H1 (cell line): ENCODE results near the gene TP53I11. TPM values are rescaled to one million over a fixed set of nuclear protein-coding genes. Genes with fewer than 3 reads are reported as not detected.
A peak's percentile ranks its signal among the peaks of the same experiment; 100 is the strongest.

Source experiments
- CTCF ChIA-PET: fragments of 300-600 bp; sonication (Branson Sonifier 250); formaldehyde crosslinking; loops from one replicate; lab custom pipeline; 2021; ENCODE audit not compliant: partially characterized antibody; lab: Charles Lee
- POLR2A ChIA-PET: fragments of 300-600 bp; sonication (Branson Sonifier 250); formaldehyde crosslinking; loops from one replicate; lab custom pipeline; 2021; ENCODE audit warnings: inconsistent platforms; ENCODE audit not compliant: partially characterized antibody; lab: Charles Lee
- DNase-seq, 2 experiments: peaks; one replicate each; pipeline versions ENCODE4 v3.0.0 to v3.0.0-alpha.2; 2010 to 2022; ENCODE audit warnings: low spot score in 2 of 2, low read depth in 1 of 2, mixed read lengths in 1 of 2
- FAIRE-seq: peaks from 2 replicates; lab custom pipeline; 2011; peaks lifted over from hg19 to GRCh38; lab: Jason Lieb, UNC
- H2AFZ ChIP-seq: 2 replicates; pipeline ENCODE4 v1.8.1; 2012; ENCODE audit warnings: low read length, inconsistent platforms
- H2AK5ac ChIP-seq: 2 replicates; pipeline ENCODE4 v1.6.1; 2013; ENCODE audit warnings: low read depth, low read length
- H2BK120ac ChIP-seq: replicated peaks from 2 replicates; pipeline ENCODE3; 2013; ENCODE audit warnings: low read depth, low read length, inconsistent platforms
- H2BK12ac ChIP-seq: 2 replicates; pipeline ENCODE4 v1.6.1; 2013; ENCODE audit warnings: low read depth, low read length
- H2BK15ac ChIP-seq: 2 replicates; pipeline ENCODE4 v1.6.1; 2013; ENCODE audit warnings: low read length
- H2BK20ac ChIP-seq: 2 replicates; pipeline ENCODE4 v1.6.1; 2013; ENCODE audit warnings: low read length
- H2BK5ac ChIP-seq: 2 replicates; pipeline ENCODE4 v1.6.1; 2013; ENCODE audit warnings: low read depth, low read length
- H3K14ac ChIP-seq: 2 replicates; pipeline ENCODE4 v1.6.1; 2013; ENCODE audit warnings: inconsistent platforms; ENCODE audit not compliant: insufficient read length
- H3K18ac ChIP-seq: 2 replicates; pipeline ENCODE4 v1.6.1; 2013; ENCODE audit warnings: low read length; ENCODE audit errors: extremely low read depth
- H3K23ac ChIP-seq: 2 replicates; pipeline ENCODE4 v1.6.1; 2013; ENCODE audit warnings: inconsistent platforms; ENCODE audit not compliant: insufficient read length
- H3K23me2 ChIP-seq: 2 replicates; pipeline ENCODE4 v1.6.1; 2013; ENCODE audit warnings: low read depth, low read length
- H3K27ac ChIP-seq: 2 replicates; pipeline ENCODE4 v1.6.1; 2011; ENCODE audit warnings: low read depth, low read length, inconsistent platforms
- H3K27me3 ChIP-seq, 4 experiments: replicated peaks in 1 of 4; 1 replicate in 1 of 4; 2 replicates in 3 of 4; pipeline versions ENCODE4 v1.6.1 to v1.8.1; 2011 to 2013; ENCODE audit warnings: low read length in 3 of 4, mild to moderate bottlenecking in 3 of 4, inconsistent platforms in 2 of 4, mixed read lengths in 2 of 4, moderate library complexity in 1 of 4; ENCODE audit not compliant: control insufficient read depth in 3 of 4, insufficient read depth in 3 of 4; ENCODE audit errors: extremely low read depth in 1 of 4
- H3K36me3 ChIP-seq, 4 experiments: 2 replicates each; pipeline versions ENCODE4 v1.6.1 to v1.8.1; 2011 to 2013; ENCODE audit warnings: mild to moderate bottlenecking in 4 of 4, low read length in 3 of 4, moderate library complexity in 2 of 4, control low read depth in 1 of 4, inconsistent platforms in 1 of 4; ENCODE audit not compliant: insufficient read depth in 4 of 4, control insufficient read depth in 2 of 4
- H3K4ac ChIP-seq: replicated peaks from 2 replicates; pipeline ENCODE3; 2013; ENCODE audit warnings: low read length, low read depth, mixed read lengths, inconsistent platforms; ENCODE audit not compliant: insufficient read length
- H3K4me1 ChIP-seq, 4 experiments: replicated peaks in 1 of 4; 1 replicate in 1 of 4; 2 replicates in 3 of 4; pipeline versions ENCODE4 v1.6.1 to v1.8.1; 2011 to 2013; ENCODE audit warnings: low read length in 3 of 4, inconsistent platforms in 2 of 4, mixed read lengths in 1 of 4; ENCODE audit not compliant: insufficient read depth in 4 of 4, control insufficient read depth in 3 of 4
- H3K4me2 ChIP-seq, 2 experiments: 2 replicates each; pipeline versions ENCODE4 v1.6.1 to v1.8.1; 2011 to 2013; ENCODE audit warnings: low read depth in 2 of 2, low read length in 2 of 2, control low read depth in 1 of 2, inconsistent platforms in 1 of 2, mild to moderate bottlenecking in 1 of 2; ENCODE audit not compliant: insufficient read depth in 1 of 2
- H3K4me3 ChIP-seq, 4 experiments: fragments of 200-600, 300-600 bp in 1 of 4; sonication (generic), shearing (Covaris generic), sonication (Bioruptor Twin) in 1 of 4; 2 replicates each; pipeline versions ENCODE4 v1.5.1 to v1.8.1; 2011 to 2016; ENCODE audit warnings: low read length in 4 of 4, low read depth in 3 of 4, control low read depth in 2 of 4, inconsistent platforms in 2 of 4, mild to moderate bottlenecking in 2 of 4, mixed read lengths in 1 of 4, moderate library complexity in 1 of 4; ENCODE audit not compliant: insufficient read depth in 2 of 4; ENCODE audit errors: extremely low read depth in 1 of 4
- H3K56ac ChIP-seq: replicated peaks from 2 replicates; pipeline ENCODE3; 2013; ENCODE audit warnings: low read depth, mild to moderate bottlenecking, mixed read lengths, low read length, inconsistent platforms; ENCODE audit not compliant: insufficient read length
- H3K79me1 ChIP-seq: 2 replicates; pipeline ENCODE4 v1.6.1; 2013; ENCODE audit warnings: low read depth, low read length, control low read depth
- H3K79me2 ChIP-seq, 2 experiments: 2 replicates each; pipeline versions ENCODE4 v1.6.1 to v1.8.1; 2012 to 2013; ENCODE audit warnings: low read length in 2 of 2, mild to moderate bottlenecking in 2 of 2, inconsistent platforms in 1 of 2; ENCODE audit not compliant: insufficient read depth in 2 of 2, control insufficient read depth in 1 of 2
- H3K9ac ChIP-seq, 4 experiments: replicated peaks in 1 of 4; 1 replicate in 1 of 4; 2 replicates in 3 of 4; pipeline versions ENCODE4 v1.6.1 to v1.8.1; 2011 to 2013; ENCODE audit warnings: low read depth in 3 of 4, low read length in 3 of 4, control low read depth in 2 of 4, mild to moderate bottlenecking in 2 of 4, moderate library complexity in 2 of 4, inconsistent platforms in 1 of 4; ENCODE audit errors: extremely low read depth in 1 of 4
- H3K9me3 ChIP-seq, 2 experiments: 2 replicates each; pipeline versions ENCODE4 v1.6.1 to v1.8.1; 2012 to 2013; ENCODE audit warnings: mild to moderate bottlenecking in 2 of 2, moderate library complexity in 2 of 2, control low read depth in 1 of 2, inconsistent platforms in 1 of 2, low read depth in 1 of 2, low read length in 1 of 2, mixed read lengths in 1 of 2; ENCODE audit not compliant: insufficient read depth in 2 of 2
- H4K20me1 ChIP-seq, 2 experiments: replicated peaks in 1 of 2; 2 replicates each; pipeline versions ENCODE3 to v1.8.1; 2011 to 2013; ENCODE audit warnings: inconsistent platforms in 2 of 2, low read length in 2 of 2, mild to moderate bottlenecking in 1 of 2; ENCODE audit not compliant: insufficient read depth in 2 of 2, control insufficient read depth in 1 of 2
- H4K5ac ChIP-seq: 2 replicates; pipeline ENCODE4 v1.6.1; 2013; ENCODE audit warnings: low read length, low read depth, mixed read lengths, inconsistent platforms; ENCODE audit not compliant: insufficient read length
- H4K8ac ChIP-seq: 2 replicates; pipeline ENCODE4 v1.8.0; 2013; ENCODE audit warnings: mild to moderate bottlenecking, moderate library complexity, low read length, inconsistent platforms; ENCODE audit not compliant: insufficient read depth; ENCODE audit errors: extremely low read depth
- H4K91ac ChIP-seq: replicated peaks from 2 replicates; pipeline ENCODE3; 2013; ENCODE audit warnings: low read length, mixed read lengths, inconsistent platforms; ENCODE audit not compliant: insufficient read length
- CBX8 ChIP-seq: fragments of 300-800, 300-1000 bp; sonication (generic); IDR thresholded peaks from 2 replicates; pipeline ENCODE4 v1.7.1; 2016; ENCODE audit warnings: low read depth, low read length, borderline replicate concordance
- CTBP2 ChIP-seq: IDR thresholded peaks from 2 replicates; pipeline ENCODE4 v1.7.0; 2011; ENCODE audit warnings: borderline replicate concordance, mild to moderate bottlenecking, moderate library complexity, mixed read lengths, low read length; ENCODE audit not compliant: insufficient read depth, insufficient read length
- EGR1 ChIP-seq: IDR thresholded peaks from 2 replicates; pipeline ENCODE4 v1.6.1; 2011; ENCODE audit warnings: low read depth, low read length, borderline replicate concordance
- EP300 ChIP-seq, 2 experiments: IDR thresholded peaks; 1 replicate in 1 of 2; 2 replicates in 1 of 2; pipeline ENCODE4 v1.6.1; 2011 to 2012; ENCODE audit warnings: low read depth in 2 of 2, low read length in 2 of 2, mild to moderate bottlenecking in 2 of 2, borderline replicate concordance in 1 of 2, inconsistent platforms in 1 of 2, moderate library complexity in 1 of 2
- EZH2 ChIP-seq: fragments of 200-600 bp; sonication (generic); IDR thresholded peaks from 2 replicates; pipeline ENCODE4 v1.7.1; 2012; ENCODE audit warnings: low read depth, mild to moderate bottlenecking, moderate library complexity, low read length, inconsistent platforms; ENCODE audit not compliant: severe bottlenecking
- GTF2F1 ChIP-seq: IDR thresholded peaks from 2 replicates; pipeline ENCODE4 v1.6.1; 2012; ENCODE audit warnings: low read depth, low read length, improper control_type of control experiment, borderline replicate concordance
- MAFK ChIP-seq: IDR thresholded peaks from 2 replicates; pipeline ENCODE4 v1.6.1; 2012; ENCODE audit warnings: low read depth, mild to moderate bottlenecking, improper control_type of control experiment, low read length
- SP1 ChIP-seq: IDR thresholded peaks from 2 replicates; pipeline ENCODE4 v1.6.1; 2011; ENCODE audit warnings: low read depth, low read length
- SP2 ChIP-seq: IDR thresholded peaks from 2 replicates; pipeline ENCODE4 v1.6.1; 2012; ENCODE audit warnings: mild to moderate bottlenecking, low read length, inconsistent platforms
- TCF12 ChIP-seq: IDR thresholded peaks from 2 replicates; pipeline ENCODE4 v1.6.1; 2011; ENCODE audit warnings: low read depth, mild to moderate bottlenecking, low read length
- TEAD4 ChIP-seq: IDR thresholded peaks from 2 replicates; pipeline ENCODE4 v1.6.1; 2012; ENCODE audit warnings: low read depth, low read length, inconsistent platforms, mixed read lengths
- WGBS, 2 experiments: shearing (Covaris generic) in 1 of 2; methylation state at CpG; one replicate each; pipeline versions ENCODE4 v1.1.6 to v1.1.7; 2013 to 2015; ENCODE audit warnings: low lambda C conversion rate in 2 of 2, mixed read lengths in 2 of 2, inconsistent platforms in 1 of 2, low coverage in 1 of 2, missing lambda C conversion rate in 1 of 2; ENCODE audit not compliant: insufficient replicate concordance in 2 of 2, insufficient coverage in 1 of 2, insufficient read length in 1 of 2; ENCODE audit errors: extremely low coverage in 1 of 2, missing lambda C conversion rate in 1 of 2; 5-methylcytosine and 5-hydroxymethylcytosine counted together
- polyA plus RNA-seq, 7 experiments: library from polyadenylated mRNA; depleted of rRNA in 3 of 7; stranded (reverse) in 5 of 7; unstranded in 2 of 7; fragments of >200 nt in 5 of 7; fragments of 200-250 nt in 2 of 7; gene quantifications; 1 replicate in 5 of 7; 2 replicates in 1 of 7; 4 replicates in 1 of 7; pipeline versions ENCODE4 v1.2.1 to v1.2.3, GENCODE V29; 2011 to 2013; ENCODE audit warnings: missing spikeins in 2 of 7, mixed read lengths in 2 of 7
- total RNA-seq: library from RNA; stranded (reverse); fragmentation: NEBNext Ultra II Directional; extraction: Animal tissue kit (Norgen Biotek cat#: 25700); gene quantifications from 2 replicates; pipeline ENCODE4 v1.2.1, GENCODE V29; 2021
- TF ChIP-seq, protein P1 (sequence below): IDR thresholded peaks from 2 replicates; pipeline ENCODE4 v1.6.1; 2012; ENCODE audit warnings: inconsistent platforms

TP53I11 gene
- total and polyA plus RNA-seq, 2 of the 8 experiments (the other 6 are each of a cell fraction or from before 2014, with no cell fraction given): 34.0 to 46.3 TPM

GRCh38 chr11:44901786-44902185 lies 48.9 kb downstream of the TP53I11 start:
- H4K8ac ChIP-seq: no peak overlapping the region
- POLR2A ChIA-PET: no interaction called here
- TF ChIP-seq, protein P1, sequence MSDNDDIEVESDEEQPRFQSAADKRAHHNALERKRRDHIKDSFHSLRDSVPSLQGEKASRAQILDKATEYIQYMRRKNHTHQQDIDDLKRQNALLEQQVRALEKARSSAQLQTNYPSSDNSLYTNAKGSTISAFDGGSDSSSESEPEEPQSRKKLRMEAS: no peak
- TF ChIP-seq TCF12 (no peak), CBX8 (no peak), EP300 (IDR thresholded peaks at IDR 0.05; ENCODE audit: borderline replicate concordance in 1 of 2, low read depth in 2 of 2, low read length in 2 of 2) (no peak), GTF2F1 (no peak), EGR1 (no peak), MAFK (no peak), EZH2 (no peak), SP2 (no peak), TEAD4 (no peak), CTBP2 (no peak), SP1 (no peak)
- TF ChIP-seq, all 59 proteins: peak for 0
- H3K4ac ChIP-seq: no peak overlapping the region
- no peak overlapping the region for H4K5ac ChIP-seq
- FAIRE-seq: no peak
- H3K23ac ChIP-seq: no peak overlapping the region
- no peak overlapping the region for H3K56ac ChIP-seq
- peaks cover 2 to 14% (median 7%) of the 10 kb centered on the region in 4 experiments for H3K4me1 ChIP-seq
- H2BK120ac ChIP-seq: no peak overlapping the region
- H2AFZ ChIP-seq: no peak overlapping the region
- H2BK12ac ChIP-seq: 0 out of 2 replicates have a peak overlapping the region, but pooled peaks have one; percentile 11
- no peaks in the 10 kb centered on the region for H3K79me2 ChIP-seq
- H4K20me1 ChIP-seq: no peaks in the 10 kb centered on the region
- H3K36me3 ChIP-seq: no peaks in the 10 kb centered on the region; a peak in 1 of 8 replicates
- H3K79me1 ChIP-seq: no peaks in the 10 kb centered on the region
- DNase-seq: no peak
- H3K18ac ChIP-seq: no peak overlapping the region
- 0 out of 7 replicates have a peak, but pooled peaks cover 0 to 3% (median 0%) of the 10 kb centered on the region in 4 experiments for H3K27me3 ChIP-seq
- no peak overlapping the region for H3K4me3 ChIP-seq
- H3K23me2 ChIP-seq: no peaks in the 10 kb centered on the region
- H3K14ac ChIP-seq: no peak overlapping the region
- WGBS, 2 experiments: 83% methylated on average over 5 of the region's 5 CpGs; no CpG with 5 or more reads in 1 of the 2 experiments
- H3K27ac ChIP-seq: no peak overlapping the region
- H2BK20ac ChIP-seq: no peak overlapping the region; the same call in 1 of the 2 replicates
- no peak overlapping the region for H2BK5ac ChIP-seq
- no peak overlapping the region for H2BK15ac ChIP-seq
- H3K4me2 ChIP-seq: no peak overlapping the region
- no peaks in the 10 kb centered on the region for H3K9me3 ChIP-seq
- H4K91ac ChIP-seq: no peak overlapping the region
- H3K9ac ChIP-seq: no peak overlapping the region
- no peak overlapping the region for H2AK5ac ChIP-seq
- CTCF ChIA-PET: interaction anchor here (0.7 to 4.3 kb wide), 18 partner anchors 8 to 285 kb away, joined by 3 to 24 read pairs (median 4); no protein-coding TSS in a partner anchor
